DMS153 treated with DMSO at 0.1 percent for 48 hours (cell line): ENCODE results near the gene EFNA4.

ENCODE experiments used
- DNase-seq: peaks from one replicate; lab custom pipeline; 2025; ENCODE audit not compliant: unreplicated experiment; lab: John Stamatoyannopoulos, UW

Gene EFNA4

GRCh38 chr1:155085504-155086127, 22.1 kb downstream of the EFNA4 start:
- DNase-seq: no peak

GRCh38 chr1:155086128-155086741, 22.7 kb downstream of the EFNA4 start:
- DNase-seq: no peak

- DNase-seq: no peak
Measured at GRCh38 chr1:155086856-155087535, 23.5 kb downstream of the EFNA4 start.

GRCh38 chr1:155091071-155092051, 27.8 kb downstream of the EFNA4 start:
- DNase-seq: peak; percentile 52

GRCh38 chr1:155092131-155092530, 28.6 kb downstream of the EFNA4 start:
- no peak for DNase-seq

- no peak for DNase-seq
Measured at GRCh38 chr1:155092641-155093040, 29.1 kb downstream of the EFNA4 start.

GRCh38 chr1:155093911-155094621, 30.5 kb downstream of the EFNA4 start:
- no peak for DNase-seq

GRCh38 chr1:155094622-155094948, 31.0 kb downstream of the EFNA4 start:
- no peak for DNase-seq

GRCh38 chr1:155099331-155099730, 35.8 kb downstream of the EFNA4 start:
- DNase-seq: no peak

GRCh38 chr1:155103325-155103724, 39.8 kb downstream of the EFNA4 start:
- no peak for DNase-seq

- DNase-seq: no peak
Measured at GRCh38 chr1:155104605-155105534, 41.3 kb downstream of the EFNA4 start.

GRCh38 chr1:155105604-155106011, 42.1 kb downstream of the EFNA4 start:
- no peak for DNase-seq

- DNase-seq: no peak
Measured at GRCh38 chr1:155106862-155107261, 43.3 kb downstream of the EFNA4 start.

- DNase-seq: no peak
Measured at GRCh38 chr1:155107309-155108264, 44.0 kb downstream of the EFNA4 start.

- no peak for DNase-seq
Measured at GRCh38 chr1:155108296-155108695, 44.8 kb downstream of the EFNA4 start.

- DNase-seq: no peak
Measured at GRCh38 chr1:155110381-155110780, 46.8 kb downstream of the EFNA4 start.

- no peak for DNase-seq
Measured at GRCh38 chr1:155110826-155111225, 47.3 kb downstream of the EFNA4 start.

- no peak for DNase-seq
Measured at GRCh38 chr1:155113450-155113980, 50.0 kb downstream of the EFNA4 start.
